ENCODE measurements around the gene SCN2B.
A peak's percentile ranks its signal among the peaks of the same experiment; 100 is the strongest.

Gene SCN2B

DNA sequence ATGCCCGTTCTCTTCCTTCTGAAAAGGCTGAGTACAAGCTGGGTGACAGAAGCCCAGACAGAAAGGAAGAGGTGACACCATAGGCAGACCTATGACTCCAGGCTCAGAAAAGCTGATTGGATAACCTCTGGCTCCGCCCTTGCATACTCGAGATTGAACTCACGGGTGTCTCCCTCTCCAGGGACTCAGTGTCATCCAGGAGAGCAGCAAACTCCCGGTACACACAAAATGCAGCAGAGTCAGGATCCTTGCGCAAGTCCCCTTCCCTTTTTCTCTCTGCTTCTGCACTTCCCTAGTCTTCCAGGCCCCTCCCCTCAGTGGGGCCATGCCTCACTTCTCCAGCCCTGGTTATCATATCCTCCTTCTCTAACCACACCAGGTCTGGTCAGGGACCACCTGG lies 33.6 kb downstream of the SCN2B start:
- peaks cover 0 to 57% (median 43%) of the 10 kb centered on the region in 11 experiments; a peak in 19 of 22 replicates for H3K27me3 ChIP-seq
- H3K9ac ChIP-seq, result peak overlapping the region in 3 of 11 experiments; percentile 20 to 30 (median 24); a peak in 3 of 22 replicates
- H3K4me1 ChIP-seq, result peaks cover 0 to 41% (median 23%) of the 10 kb centered on the region in 10 experiments; a peak in 16 of 20 replicates
- peak in 9 of 11 experiments; percentile 34 to 87 (median 82); a peak in 16 of 22 replicates for TF ChIP-seq Cebpa-rat (IDR thresholded peaks at IDR 0.05)
- H3K36me3 ChIP-seq, result no peaks in the 10 kb centered on the region
- H3K27ac ChIP-seq, result peak overlapping the region in 4 of 11 experiments; percentile 22 to 41 (median 30); a peak in 6 of 22 replicates
- peak overlapping the region in 9 of 11 experiments; percentile 0 to 90 (median 80); a peak in 16 of 22 replicates for H3K4me2 ChIP-seq
- peak overlapping the region in 3 of 10 experiments; percentile 5 to 22 (median 20); a peak in 2 of 20 replicates for H3K4me3 ChIP-seq
- no peaks in the 10 kb centered on the region for H4K20me1 ChIP-seq
- no peaks in the 10 kb centered on the region for H3K9me3 ChIP-seq (replicated peaks in 1 of 11)

DNA sequence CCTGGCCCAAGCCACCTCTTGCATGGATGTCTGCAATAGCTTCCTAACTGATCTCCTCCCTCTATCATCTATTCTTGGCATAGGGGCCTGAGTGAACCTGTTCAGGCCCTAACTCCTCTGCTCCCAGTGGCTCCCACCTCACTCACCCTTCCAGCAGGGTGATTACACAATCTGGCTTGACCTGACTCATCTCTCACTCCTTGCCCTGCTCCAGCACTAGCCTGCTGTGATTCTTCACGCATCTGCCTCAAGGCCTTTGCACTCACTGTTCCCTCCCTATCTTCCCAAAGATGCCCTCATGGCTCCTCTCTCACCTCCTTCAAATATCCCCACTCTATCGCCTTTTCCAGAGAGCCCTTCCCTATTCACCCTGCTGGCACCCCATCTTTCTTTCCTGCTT lies 34.4 kb downstream of the SCN2B start:
- no peaks in the 10 kb centered on the region for H4K20me1 ChIP-seq
- H3K27me3 ChIP-seq, result peaks cover 0 to 49% (median 36%) of the 10 kb centered on the region in 11 experiments; a peak in 19 of 22 replicates
- 0 out of 20 replicates have a peak overlapping the region, but pooled peaks of 2 of the 10 experiments have one; percentile 5 to 20 for H3K4me3 ChIP-seq
- H3K9me3 ChIP-seq (replicated peaks in 1 of 11), result no peaks in the 10 kb centered on the region
- H3K9ac ChIP-seq, result peak overlapping the region in 1 of 11 experiments; percentile 30; a peak in 1 of 22 replicates
- peak overlapping the region in 8 of 11 experiments; percentile 28 to 90 (median 80); a peak in 13 of 22 replicates for H3K4me2 ChIP-seq
- peak overlapping the region in 2 of 11 experiments; percentile 22 to 41; a peak in 3 of 22 replicates for H3K27ac ChIP-seq
- TF ChIP-seq Cebpa-rat (IDR thresholded peaks at IDR 0.05), result 0 out of 22 replicates have a peak, but pooled peaks of 1 of the 11 experiments have one; percentile 48
- H3K36me3 ChIP-seq, result no peaks in the 10 kb centered on the region
- peaks cover 0 to 34% (median 19%) of the 10 kb centered on the region in 10 experiments; a peak in 16 of 20 replicates for H3K4me1 ChIP-seq

DNA sequence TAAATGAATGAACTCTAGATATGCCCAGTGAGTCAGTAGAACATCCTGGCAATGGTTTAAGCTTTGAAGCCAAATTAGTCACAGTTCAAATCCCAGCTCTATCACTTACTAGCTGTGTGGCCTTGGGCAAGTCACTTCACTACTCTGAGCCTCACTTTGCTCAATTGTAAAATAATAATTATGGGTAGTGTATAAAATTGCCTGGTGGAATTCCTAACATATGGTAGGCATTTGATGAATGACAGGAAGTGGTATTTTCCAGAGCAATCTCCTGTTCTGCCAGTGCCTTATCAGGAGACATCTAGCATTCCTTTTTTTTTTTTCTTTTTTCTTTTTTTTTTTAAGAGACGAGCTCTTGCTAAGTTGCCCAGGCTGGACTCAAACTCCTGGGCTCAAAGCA lies 36.9 kb downstream of the SCN2B start:
- no peaks in the 10 kb centered on the region for H3K9me3 ChIP-seq (replicated peaks in 1 of 11)
- H3K36me3 ChIP-seq, result no peaks in the 10 kb centered on the region
- no peak for TF ChIP-seq Cebpa-rat (IDR thresholded peaks at IDR 0.05)
- H3K27me3 ChIP-seq, result peaks cover 0 to 24% (median 11%) of the 10 kb centered on the region in 11 experiments; a peak in 12 of 22 replicates
- no peak overlapping the region for H3K4me3 ChIP-seq
- no peak overlapping the region for H3K9ac ChIP-seq
- H3K4me1 ChIP-seq, result peaks cover 0 to 34% (median 19%) of the 10 kb centered on the region in 10 experiments; a peak in 16 of 20 replicates
- no peak overlapping the region for H3K27ac ChIP-seq
- H4K20me1 ChIP-seq, result no peaks in the 10 kb centered on the region
- H3K4me2 ChIP-seq, result no peak overlapping the region

GRCh38 chr11:118138839-118139420 lies 37.5 kb downstream of the SCN2B start:
- no peaks in the 10 kb centered on the region for H4K20me1 ChIP-seq
- peaks cover 0 to 29% (median 19%) of the 10 kb centered on the region in 10 experiments; a peak in 16 of 20 replicates for H3K4me1 ChIP-seq
- H3K9me3 ChIP-seq (replicated peaks in 1 of 11), result no peaks in the 10 kb centered on the region
- no peak for TF ChIP-seq Cebpa-rat (IDR thresholded peaks at IDR 0.05)
- H3K27me3 ChIP-seq, result peaks cover 0 to 18% (median 4%) of the 10 kb centered on the region in 11 experiments; a peak in 11 of 22 replicates
- no peak overlapping the region for H3K4me2 ChIP-seq
- no peak overlapping the region for H3K27ac ChIP-seq
- H3K9ac ChIP-seq, result no peak overlapping the region
- no peaks in the 10 kb centered on the region for H3K36me3 ChIP-seq
- no peak overlapping the region for H3K4me3 ChIP-seq

- no peak for TF ChIP-seq Cebpa-rat (IDR thresholded peaks at IDR 0.05)
- H3K4me1 ChIP-seq, result peaks cover 0 to 7% (median 2%) of the 10 kb centered on the region in 10 experiments; a peak in 10 of 20 replicates
Measured at GRCh38 chr11:118136801-118137200, 39.6 kb downstream of the SCN2B start.

DNA sequence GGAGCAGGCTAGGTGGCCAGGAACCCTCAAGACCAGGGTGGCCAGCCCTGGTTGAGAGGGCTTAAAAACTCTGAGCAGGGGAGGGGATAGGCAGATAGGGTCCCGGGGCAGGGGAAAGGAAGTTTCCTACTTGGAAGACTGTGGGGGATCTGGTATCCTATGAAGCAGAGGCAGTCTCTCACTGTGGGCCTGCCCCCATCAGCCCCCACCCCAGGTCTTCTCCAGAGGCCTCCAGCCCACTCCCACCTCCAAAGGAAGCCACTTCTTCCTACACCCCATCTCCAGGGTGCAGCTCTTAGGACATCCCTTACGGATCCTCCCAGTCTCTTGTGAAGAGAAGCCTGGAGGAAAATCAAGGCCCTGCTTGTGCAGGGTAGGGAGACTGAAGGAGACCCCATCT lies 40.1 kb downstream of the SCN2B start:
- Histone ChIP-seq H3K36me3 (no peaks in the 10 kb centered on the region), H3K27ac (no peak overlapping the region), H3K4me2 (no peak overlapping the region), H3K9me3 (replicated peaks in 1 of 11) (no peaks in the 10 kb centered on the region), H3K9ac (no peak overlapping the region), H3K27me3 (no peaks in the 10 kb centered on the region), H3K4me3 (no peak overlapping the region), H4K20me1 (no peaks in the 10 kb centered on the region), H3K4me1 (peaks cover 0 to 3% (median 0%) of the 10 kb centered on the region in 10 experiments; a peak in 4 of 20 replicates)
- no peak for TF ChIP-seq Cebpa-rat (IDR thresholded peaks at IDR 0.05)

More at GRCh38 chr11:118136801-118137200, 39.6 kb downstream of the SCN2B start:
- Histone ChIP-seq H3K36me3 (no peaks in the 10 kb centered on the region), H3K4me2 (no peak overlapping the region), H3K9ac (no peak overlapping the region), H4K20me1 (no peaks in the 10 kb centered on the region), H3K4me3 (no peak overlapping the region), H3K27ac (no peak overlapping the region), H3K27me3 (no peaks in the 10 kb centered on the region; a peak in 1 of 22 replicates), H3K9me3 (replicated peaks in 1 of 11) (no peaks in the 10 kb centered on the region)

GRCh38 chr11:118135796-118136165 lies 40.7 kb downstream of the SCN2B start:
- Histone ChIP-seq H3K27ac (no peak overlapping the region), H3K9ac (no peak overlapping the region), H3K4me1 (no peaks in the 10 kb centered on the region), H3K36me3 (no peaks in the 10 kb centered on the region), H3K4me2 (no peak overlapping the region), H3K4me3 (no peak overlapping the region), H3K9me3 (replicated peaks in 1 of 11) (no peaks in the 10 kb centered on the region), H4K20me1 (no peaks in the 10 kb centered on the region), H3K27me3 (no peaks in the 10 kb centered on the region)
- no peak for TF ChIP-seq Cebpa-rat (IDR thresholded peaks at IDR 0.05)

- no peaks in the 10 kb centered on the region for H3K27me3 ChIP-seq
- no peak overlapping the region for H3K27ac ChIP-seq
- no peak overlapping the region for H3K4me2 ChIP-seq
- H3K4me1 ChIP-seq, result peaks cover 0 to under 1% (median 0%) of the 10 kb centered on the region in 10 experiments; a peak in 1 of 20 replicates
- no peak for TF ChIP-seq Cebpa-rat (IDR thresholded peaks at IDR 0.05)
- no peak overlapping the region for H3K4me3 ChIP-seq
- H4K20me1 ChIP-seq, result no peaks in the 10 kb centered on the region
- no peaks in the 10 kb centered on the region for H3K9me3 ChIP-seq (replicated peaks in 1 of 11)
- H3K9ac ChIP-seq, result no peak overlapping the region
- no peaks in the 10 kb centered on the region for H3K36me3 ChIP-seq
Measured at GRCh38 chr11:118135051-118135795, 41.2 kb downstream of the SCN2B start.

DNA sequence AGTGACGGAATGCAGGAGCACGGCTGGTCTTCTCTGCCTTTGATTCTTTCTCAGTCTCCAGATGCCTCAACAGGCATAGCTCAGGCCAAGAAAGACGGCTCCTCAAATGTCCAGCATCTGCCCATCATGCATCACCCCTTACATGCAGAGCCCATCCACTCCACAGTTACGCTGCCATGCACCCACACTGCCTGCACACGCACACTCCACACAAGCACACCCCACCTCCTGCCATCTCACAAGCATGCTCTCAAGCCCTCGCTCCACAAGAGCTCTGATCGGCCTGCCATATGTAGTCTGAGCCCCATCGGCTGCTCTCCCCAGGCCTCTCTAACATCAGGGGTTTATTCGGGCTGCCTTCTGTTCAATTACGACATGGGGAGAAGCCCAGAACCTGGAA lies 42.6 kb downstream of the SCN2B start:
- H3K36me3 ChIP-seq, result no peaks in the 10 kb centered on the region
- no peak for TF ChIP-seq Cebpa-rat (IDR thresholded peaks at IDR 0.05)
- H3K4me1 ChIP-seq, result peaks cover 0 to 15% (median 0%) of the 10 kb centered on the region in 10 experiments; a peak in 8 of 20 replicates
- no peaks in the 10 kb centered on the region for H3K9me3 ChIP-seq (replicated peaks in 1 of 11)
- H3K27me3 ChIP-seq, result no peaks in the 10 kb centered on the region
- no peaks in the 10 kb centered on the region for H4K20me1 ChIP-seq
- H3K9ac ChIP-seq, result no peak overlapping the region
- H3K4me2 ChIP-seq, result no peak overlapping the region
- H3K27ac ChIP-seq, result no peak overlapping the region
- no peak overlapping the region for H3K4me3 ChIP-seq
